ENCODE data around the gene EFNA5. TPM values are rescaled to one million over a fixed set of nuclear protein-coding genes. Genes with fewer than 3 reads are reported as not detected.

Gene EFNA5
- polyA plus RNA-seq, 1 of the 3 experiments (the other 2 are of a cell fraction) = 0.81 TPM

DNA sequence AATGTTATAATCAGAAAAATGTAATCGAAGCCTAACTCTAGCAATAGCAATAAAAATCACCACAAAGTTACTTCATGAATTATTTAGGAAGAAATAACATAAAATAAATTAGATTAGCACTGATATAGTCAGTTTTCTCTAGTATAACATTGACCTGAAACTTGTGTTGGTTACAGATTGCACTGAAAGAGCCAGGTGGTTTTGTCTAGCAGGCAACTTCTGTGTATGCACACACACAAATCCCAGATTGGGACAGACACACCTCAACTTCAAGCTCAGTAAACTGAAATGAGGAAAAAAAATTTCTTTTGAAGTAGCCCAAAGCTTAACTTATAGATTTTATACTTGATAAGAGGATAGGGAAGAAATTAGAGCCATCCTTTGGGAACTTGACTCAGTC is 129.3 kb downstream of the EFNA5 start:
- WGBS (ENCODE audit: low lambda C conversion rate) = 88% methylated on average over 1 of the region's 1 CpG
- POLR2A ChIA-PET = no interaction called here
- H3K4me3 ChIP-seq (ENCODE audit: low read depth in 2 of 2, low read length in 1 of 2) = no peak overlapping the region
- peaks cover 11 to 46% of the 10 kb centered on the region in 2 experiments; a peak in 3 of 4 replicates for H3K4me1 ChIP-seq (ENCODE audit: control insufficient read depth in 1 of 2, insufficient read depth in 2 of 2, low read depth in 1 of 2, low read length in 1 of 2)
- CTCF ChIA-PET = interaction anchor here (2.5 kb wide), 1 partner anchor 30 kb away, joined by 9 read pairs; no protein-coding TSS in a partner anchor
- TF ChIP-seq RFX5 (IDR thresholded peaks at IDR 0.05; ENCODE audit: low read length) (no peak), JUND (IDR thresholded peaks at IDR 0.05) (no peak), MXI1 (IDR thresholded peaks at IDR 0.05; ENCODE audit: low read depth, low read length) (no peak), POLR2AphosphoS5 (IDR thresholded peaks at IDR 0.05; ENCODE audit: low read depth, low read length) (no peak), EP300 (IDR thresholded peaks at IDR 0.05; ENCODE audit: borderline replicate concordance in 1 of 2, low read depth in 1 of 2, low read length in 1 of 2) (no peak), TCF12 (IDR thresholded peaks at IDR 0.05) (no peak), NFIC (IDR thresholded peaks at IDR 0.05; ENCODE audit: borderline replicate concordance) (no peak), RXRA (IDR thresholded peaks at IDR 0.05; ENCODE audit: borderline replicate concordance, low read depth) (no peak), SIN3A (IDR thresholded peaks at IDR 0.05; ENCODE audit: borderline replicate concordance, low read depth, low read length) (no peak), YY1 (IDR thresholded peaks at IDR 0.05; ENCODE audit: low read depth) (no peak)
- TF ChIP-seq, protein P1, sequence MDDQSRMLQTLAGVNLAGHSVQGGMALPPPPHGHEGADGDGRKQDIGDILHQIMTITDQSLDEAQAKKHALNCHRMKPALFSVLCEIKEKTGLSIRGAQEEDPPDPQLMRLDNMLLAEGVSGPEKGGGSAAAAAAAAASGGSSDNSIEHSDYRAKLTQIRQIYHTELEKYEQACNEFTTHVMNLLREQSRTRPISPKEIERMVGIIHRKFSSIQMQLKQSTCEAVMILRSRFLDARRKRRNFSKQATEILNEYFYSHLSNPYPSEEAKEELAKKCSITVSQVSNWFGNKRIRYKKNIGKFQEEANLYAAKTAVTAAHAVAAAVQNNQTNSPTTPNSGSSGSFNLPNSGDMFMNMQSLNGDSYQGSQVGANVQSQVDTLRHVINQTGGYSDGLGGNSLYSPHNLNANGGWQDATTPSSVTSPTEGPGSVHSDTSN (IDR thresholded peaks at IDR 0.05) = no peak
- TF ChIP-seq, protein P2, sequence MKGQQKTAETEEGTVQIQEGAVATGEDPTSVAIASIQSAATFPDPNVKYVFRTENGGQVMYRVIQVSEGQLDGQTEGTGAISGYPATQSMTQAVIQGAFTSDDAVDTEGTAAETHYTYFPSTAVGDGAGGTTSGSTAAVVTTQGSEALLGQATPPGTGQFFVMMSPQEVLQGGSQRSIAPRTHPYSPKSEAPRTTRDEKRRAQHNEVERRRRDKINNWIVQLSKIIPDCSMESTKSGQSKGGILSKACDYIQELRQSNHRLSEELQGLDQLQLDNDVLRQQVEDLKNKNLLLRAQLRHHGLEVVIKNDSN (IDR thresholded peaks at IDR 0.05; ENCODE audit: borderline replicate concordance, low read depth) = no peak
- no peaks in the 10 kb centered on the region for H3K36me3 ChIP-seq (replicated peaks in 1 of 2; ENCODE audit: control insufficient read depth in 1 of 2, insufficient read depth in 2 of 2, low read length in 1 of 2)
- no peaks in the 10 kb centered on the region for H3K79me2 ChIP-seq (ENCODE audit: insufficient read depth)
- H3K9me3 ChIP-seq = no peaks in the 10 kb centered on the region
- no peaks in the 10 kb centered on the region for H3K27me3 ChIP-seq (ENCODE audit: insufficient read depth)
- H2AFZ ChIP-seq (ENCODE audit: low read depth) = 0 out of 2 replicates have a peak overlapping the region, but pooled peaks have one; percentile 10
- DNase-seq = no peak
- no peaks in the 10 kb centered on the region for H4K20me1 ChIP-seq (ENCODE audit: insufficient read depth)
- H3K27ac ChIP-seq (ENCODE audit: low read depth in 2 of 2, low read length in 1 of 2) = peak overlapping the region in 1 of 2 experiments; percentile 85; a peak in 2 of 4 replicates
- H3K9me2 ChIP-seq = no peaks in the 10 kb centered on the region
- no peak overlapping the region for H3K9ac ChIP-seq
- no peak overlapping the region for H3K4me2 ChIP-seq
- H3F3A ChIP-seq (replicated peaks; ENCODE audit: insufficient read depth) = peaks cover 8% of the 10 kb centered on the region

DNA sequence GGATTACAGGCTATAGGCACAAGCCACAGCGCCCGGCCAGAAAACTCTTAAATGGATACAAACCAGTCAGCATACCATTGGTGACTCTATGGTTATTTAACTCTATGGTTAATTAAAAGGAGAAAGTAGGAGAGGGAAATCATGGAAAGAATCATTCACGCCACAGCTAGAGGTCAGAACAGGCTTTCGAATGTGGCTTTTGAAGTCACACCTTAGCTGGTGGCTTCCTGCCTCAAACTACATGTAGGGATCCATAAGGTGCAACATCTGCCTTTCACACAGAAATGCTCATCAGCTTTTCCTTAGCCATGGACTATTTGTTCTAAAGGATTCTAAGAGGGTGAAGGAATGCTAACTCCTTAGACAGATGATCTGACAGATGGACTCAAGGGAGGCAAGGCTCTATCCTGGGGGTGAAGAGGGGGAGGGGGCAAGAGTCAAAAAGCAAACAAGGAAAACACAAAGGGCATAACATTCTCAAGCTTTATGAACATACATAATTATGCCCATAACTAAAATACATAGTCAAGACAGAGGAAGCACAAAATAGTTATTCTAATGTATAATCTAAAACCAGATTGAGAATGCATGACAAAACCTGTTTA is 130.9 kb downstream of the EFNA5 start:
- ChIA-PET CTCF (interaction anchor here (1.6 to 2.5 kb wide), 2 partner anchors 17 to 32 kb away, joined by 4 to 9 read pairs; no protein-coding TSS in a partner anchor), POLR2A (no interaction called here)
- Histone ChIP-seq H3F3A (replicated peaks; ENCODE audit: insufficient read depth) (peaks cover 8% of the 10 kb centered on the region), H4K20me1 (ENCODE audit: insufficient read depth) (no peaks in the 10 kb centered on the region), H3K36me3 (replicated peaks in 1 of 2; ENCODE audit: control insufficient read depth in 1 of 2, insufficient read depth in 2 of 2, low read length in 1 of 2) (no peaks in the 10 kb centered on the region), H3K79me2 (ENCODE audit: insufficient read depth) (no peaks in the 10 kb centered on the region), H3K4me3 (ENCODE audit: low read depth in 2 of 2, low read length in 1 of 2) (no peak overlapping the region), H3K4me2 (no peak overlapping the region), H3K27ac (ENCODE audit: low read depth in 2 of 2, low read length in 1 of 2) (no peak overlapping the region), H3K9me2 (no peaks in the 10 kb centered on the region), H2AFZ (ENCODE audit: low read depth) (no peak overlapping the region), H3K9ac (no peak overlapping the region), H3K4me1 (ENCODE audit: control insufficient read depth in 1 of 2, insufficient read depth in 2 of 2, low read depth in 1 of 2, low read length in 1 of 2) (peaks cover 11 to 37% of the 10 kb centered on the region in 2 experiments; a peak in 3 of 4 replicates), H3K27me3 (ENCODE audit: insufficient read depth) (no peaks in the 10 kb centered on the region), H3K9me3 (no peaks in the 10 kb centered on the region)
- no peak for DNase-seq
- WGBS (ENCODE audit: low lambda C conversion rate) = 96% methylated on average over 4 of the region's 4 CpGs
- TF ChIP-seq YY1 (IDR thresholded peaks at IDR 0.05; ENCODE audit: low read depth) (no peak), EZH2phosphoT487 (IDR thresholded peaks at IDR 0.05; ENCODE audit: borderline replicate concordance, low read depth) (no peak), SMC3 (IDR thresholded peaks at IDR 0.05; ENCODE audit: low read depth, low read length) (no peak), RAD21 (IDR thresholded peaks at IDR 0.05; ENCODE audit: low read length) (no peak), RCOR1 (IDR thresholded peaks at IDR 0.05; ENCODE audit: low read length) (no peak), EP300 (IDR thresholded peaks at IDR 0.05; ENCODE audit: borderline replicate concordance in 1 of 2, low read depth in 1 of 2, low read length in 1 of 2) (no peak), CHD2 (IDR thresholded peaks at IDR 0.05; ENCODE audit: low read length, partially characterized antibody) (no peak)
- TF ChIP-seq, protein P3, sequence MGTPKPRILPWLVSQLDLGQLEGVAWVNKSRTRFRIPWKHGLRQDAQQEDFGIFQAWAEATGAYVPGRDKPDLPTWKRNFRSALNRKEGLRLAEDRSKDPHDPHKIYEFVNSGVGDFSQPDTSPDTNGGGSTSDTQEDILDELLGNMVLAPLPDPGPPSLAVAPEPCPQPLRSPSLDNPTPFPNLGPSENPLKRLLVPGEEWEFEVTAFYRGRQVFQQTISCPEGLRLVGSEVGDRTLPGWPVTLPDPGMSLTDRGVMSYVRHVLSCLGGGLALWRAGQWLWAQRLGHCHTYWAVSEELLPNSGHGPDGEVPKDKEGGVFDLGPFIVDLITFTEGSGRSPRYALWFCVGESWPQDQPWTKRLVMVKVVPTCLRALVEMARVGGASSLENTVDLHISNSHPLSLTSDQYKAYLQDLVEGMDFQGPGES (IDR thresholded peaks at IDR 0.05; ENCODE audit: low read depth, low read length) = no peak
- TF ChIP-seq, protein P4, sequence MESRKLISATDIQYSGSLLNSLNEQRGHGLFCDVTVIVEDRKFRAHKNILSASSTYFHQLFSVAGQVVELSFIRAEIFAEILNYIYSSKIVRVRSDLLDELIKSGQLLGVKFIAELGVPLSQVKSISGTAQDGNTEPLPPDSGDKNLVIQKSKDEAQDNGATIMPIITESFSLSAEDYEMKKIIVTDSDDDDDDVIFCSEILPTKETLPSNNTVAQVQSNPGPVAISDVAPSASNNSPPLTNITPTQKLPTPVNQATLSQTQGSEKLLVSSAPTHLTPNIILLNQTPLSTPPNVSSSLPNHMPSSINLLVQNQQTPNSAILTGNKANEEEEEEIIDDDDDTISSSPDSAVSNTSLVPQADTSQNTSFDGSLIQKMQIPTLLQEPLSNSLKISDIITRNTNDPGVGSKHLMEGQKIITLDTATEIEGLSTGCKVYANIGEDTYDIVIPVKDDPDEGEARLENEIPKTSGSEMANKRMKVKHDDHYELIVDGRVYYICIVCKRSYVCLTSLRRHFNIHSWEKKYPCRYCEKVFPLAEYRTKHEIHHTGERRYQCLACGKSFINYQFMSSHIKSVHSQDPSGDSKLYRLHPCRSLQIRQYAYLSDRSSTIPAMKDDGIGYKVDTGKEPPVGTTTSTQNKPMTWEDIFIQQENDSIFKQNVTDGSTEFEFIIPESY (IDR thresholded peaks at IDR 0.05; ENCODE audit: borderline replicate concordance, low read depth) = no peak
- TF ChIP-seq, protein P2 (IDR thresholded peaks at IDR 0.05; ENCODE audit: borderline replicate concordance, low read depth) = no peak

All from SK-N-SH (cell line).